GM12801 (cell line): ENCODE measurements around the gene PLCXD3.

Experiments used
- TF ChIP-seq, protein P1 (sequence below): IDR thresholded peaks from one replicate; pipeline ENCODE4 v1.5.1; 2011; ENCODE audit warnings: control low read depth; ENCODE audit not compliant: insufficient read length; ENCODE audit errors: extremely low read depth

Gene PLCXD3

DNA sequence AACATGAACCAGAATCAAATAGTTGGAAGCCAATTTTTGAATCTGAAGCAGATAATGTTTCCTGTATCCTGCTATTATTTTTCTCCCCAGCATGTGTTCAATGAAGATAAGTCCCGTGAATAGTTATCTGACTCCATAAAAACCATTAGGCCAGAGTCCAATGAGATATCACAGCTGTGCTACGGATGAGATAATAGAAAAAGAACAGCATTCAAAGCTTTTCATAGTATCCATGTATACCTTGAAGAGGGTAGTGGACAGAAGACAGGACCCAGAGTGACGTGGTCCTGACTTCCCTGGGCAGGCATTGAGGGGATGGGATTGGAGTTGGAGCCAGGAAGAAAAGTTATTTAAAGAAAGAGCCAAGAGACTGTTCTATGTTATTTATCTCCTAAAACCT is 246.4 kb downstream of the PLCXD3 start:
- TF ChIP-seq, protein P1, sequence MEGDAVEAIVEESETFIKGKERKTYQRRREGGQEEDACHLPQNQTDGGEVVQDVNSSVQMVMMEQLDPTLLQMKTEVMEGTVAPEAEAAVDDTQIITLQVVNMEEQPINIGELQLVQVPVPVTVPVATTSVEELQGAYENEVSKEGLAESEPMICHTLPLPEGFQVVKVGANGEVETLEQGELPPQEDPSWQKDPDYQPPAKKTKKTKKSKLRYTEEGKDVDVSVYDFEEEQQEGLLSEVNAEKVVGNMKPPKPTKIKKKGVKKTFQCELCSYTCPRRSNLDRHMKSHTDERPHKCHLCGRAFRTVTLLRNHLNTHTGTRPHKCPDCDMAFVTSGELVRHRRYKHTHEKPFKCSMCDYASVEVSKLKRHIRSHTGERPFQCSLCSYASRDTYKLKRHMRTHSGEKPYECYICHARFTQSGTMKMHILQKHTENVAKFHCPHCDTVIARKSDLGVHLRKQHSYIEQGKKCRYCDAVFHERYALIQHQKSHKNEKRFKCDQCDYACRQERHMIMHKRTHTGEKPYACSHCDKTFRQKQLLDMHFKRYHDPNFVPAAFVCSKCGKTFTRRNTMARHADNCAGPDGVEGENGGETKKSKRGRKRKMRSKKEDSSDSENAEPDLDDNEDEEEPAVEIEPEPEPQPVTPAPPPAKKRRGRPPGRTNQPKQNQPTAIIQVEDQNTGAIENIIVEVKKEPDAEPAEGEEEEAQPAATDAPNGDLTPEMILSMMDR = no peak

DNA sequence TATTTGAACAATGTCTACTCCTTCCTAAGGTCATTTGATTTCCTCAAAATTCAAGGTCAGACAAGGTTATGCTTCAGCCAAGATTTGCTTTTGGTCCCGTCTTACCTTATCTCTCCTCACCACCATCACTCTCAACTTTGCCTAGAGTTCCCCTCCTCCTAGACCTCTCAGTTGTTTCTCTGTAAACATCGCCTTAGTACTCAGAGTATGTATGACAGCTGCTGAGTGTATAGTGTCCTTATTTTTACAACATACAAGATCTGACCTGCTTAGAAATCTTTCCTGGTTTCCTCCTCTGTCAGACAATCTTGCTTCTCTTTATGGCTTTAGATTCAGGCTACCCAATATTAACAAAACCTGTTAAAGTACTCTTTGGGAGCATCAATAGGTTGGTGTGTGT is 247.1 kb downstream of the PLCXD3 start:
- TF ChIP-seq, protein P1 = no peak
